SK-MEL-5 (cell line): Measurements from ENCODE around the gene CCDC85C. TPM values are rescaled to one million over a fixed set of nuclear protein-coding genes. Genes with fewer than 3 reads are reported as not detected.

Source experiments
- DNase-seq: peaks from one replicate; pipeline ENCODE4 v3.0.0-alpha.2; 2016; ENCODE audit warnings: low read depth, low spot score
- in situ Hi-C: cut with HindIII; loops from 2 replicates; pipeline ENCODE4 v1.10.0; 2016; ENCODE audit warnings: low sequenced_read_pairs, high pct_unique_total_duplicates, low pct_unique_long_range_greater_than_20kb
- total RNA-seq: library from RNA; depleted of rRNA; stranded (reverse); fragments of >200 nt; shearing (Covaris generic); gene quantifications from 2 replicates; pipeline ENCODE4 v1.2.3, GENCODE V29; 2014

CCDC85C gene
- total RNA-seq, 1 experiment from 2014 or later: 10.8 TPM

GRCh38 chr14:99527026-99527425 is 77.0 kb downstream of the CCDC85C start:
- in situ Hi-C loops: no loop called here
- DNase-seq: no peak

GRCh38 chr14:99525699-99526080 is 78.3 kb downstream of the CCDC85C start:
- in situ Hi-C loops: no loop called here
- DNase-seq: no peak

DNA sequence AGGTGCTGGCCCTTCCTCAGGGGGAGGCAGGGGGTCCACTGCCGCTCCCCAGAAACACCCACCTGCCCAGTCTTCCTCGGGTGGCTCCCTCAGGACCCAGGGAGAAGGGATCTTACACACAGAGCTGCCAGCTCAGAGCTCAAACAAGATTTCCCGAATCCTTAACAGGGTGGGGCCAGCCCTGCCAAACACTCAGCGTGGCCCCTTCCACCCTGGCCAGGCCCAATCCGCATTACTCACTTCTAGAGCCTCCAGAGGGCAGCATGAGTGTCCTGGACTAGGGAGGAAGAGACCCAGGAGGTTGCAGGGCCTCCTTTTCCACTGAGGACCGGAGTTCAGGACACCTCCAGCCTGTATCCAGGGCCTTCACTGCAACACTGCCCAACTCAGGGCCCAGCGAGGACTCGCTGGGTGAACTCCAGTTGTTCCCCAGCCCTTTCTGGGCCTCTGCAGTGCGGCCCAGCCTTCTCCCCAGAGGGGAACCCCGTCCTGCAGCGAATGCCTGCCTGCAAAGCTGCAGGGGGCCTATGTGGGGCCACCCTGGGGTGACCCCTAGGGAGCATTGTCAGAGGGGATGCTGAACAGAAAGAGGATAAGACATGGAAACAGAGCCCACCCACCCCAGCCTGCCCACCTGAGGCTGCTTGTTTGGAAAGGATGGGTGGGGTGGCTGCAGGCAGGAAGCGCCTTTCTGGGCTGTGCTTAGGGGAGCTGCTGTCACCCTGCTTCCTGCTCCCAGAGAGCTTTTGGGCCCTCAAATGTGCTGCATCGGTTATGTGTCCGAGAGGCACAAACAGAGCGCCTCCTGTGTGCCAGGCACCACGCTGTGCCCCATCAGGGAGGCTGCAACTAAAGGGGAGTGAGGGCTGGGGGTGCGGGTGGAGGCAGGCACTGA is 79.0 kb downstream of the CCDC85C start:
- DNase-seq: peak; percentile 46
- in situ Hi-C loops: no loop called here

DNA sequence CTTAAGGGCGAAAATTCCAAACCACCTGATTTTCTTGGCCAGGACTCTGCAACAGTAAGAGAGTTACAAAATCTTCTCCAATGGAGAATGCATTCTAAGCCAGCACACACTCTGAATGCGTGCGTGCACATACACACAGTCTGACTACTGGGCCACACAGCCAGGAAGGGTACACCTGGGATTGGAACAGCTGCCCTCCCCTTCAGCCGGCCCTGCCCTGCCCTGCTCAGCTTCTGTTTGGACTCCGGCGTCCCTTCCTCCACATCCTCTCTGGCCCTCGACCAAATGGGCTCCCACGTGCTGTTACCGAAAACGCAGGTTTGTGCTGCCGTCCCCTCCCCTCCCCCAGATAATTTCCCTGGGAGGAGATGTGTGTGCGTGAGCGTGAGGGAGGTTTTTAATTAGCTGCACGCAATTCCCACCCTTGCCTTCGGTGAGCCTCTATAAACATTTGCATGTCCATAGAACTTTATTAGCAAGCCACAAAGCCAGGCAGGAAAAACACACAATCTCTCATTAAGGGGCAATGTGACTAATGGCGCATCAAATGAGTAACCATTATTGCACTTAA is 79.8 kb downstream of the CCDC85C start:
- DNase-seq: no peak
- in situ Hi-C loops: no loop called here

- in situ Hi-C loops: no loop called here
- no peak for DNase-seq
Measured at GRCh38 chr14:99523704-99524055, 80.3 kb downstream of the CCDC85C start.

GRCh38 chr14:99522934-99523703 is 80.9 kb downstream of the CCDC85C start:
- in situ Hi-C loops: no loop called here
- no peak for DNase-seq

GRCh38 chr14:99522457-99522891 is 81.5 kb downstream of the CCDC85C start:
- no peak for DNase-seq
- in situ Hi-C loops: no loop called here

GRCh38 chr14:99522025-99522401 is 82.0 kb downstream of the CCDC85C start:
- in situ Hi-C loops: no loop called here

GRCh38 chr14:99521176-99522024 is 82.6 kb downstream of the CCDC85C start:
- in situ Hi-C loops: no loop called here
- no peak for DNase-seq

More at GRCh38 chr14:99522025-99522401, 82.0 kb downstream of the CCDC85C start:
- DNase-seq: no peak

DNA sequence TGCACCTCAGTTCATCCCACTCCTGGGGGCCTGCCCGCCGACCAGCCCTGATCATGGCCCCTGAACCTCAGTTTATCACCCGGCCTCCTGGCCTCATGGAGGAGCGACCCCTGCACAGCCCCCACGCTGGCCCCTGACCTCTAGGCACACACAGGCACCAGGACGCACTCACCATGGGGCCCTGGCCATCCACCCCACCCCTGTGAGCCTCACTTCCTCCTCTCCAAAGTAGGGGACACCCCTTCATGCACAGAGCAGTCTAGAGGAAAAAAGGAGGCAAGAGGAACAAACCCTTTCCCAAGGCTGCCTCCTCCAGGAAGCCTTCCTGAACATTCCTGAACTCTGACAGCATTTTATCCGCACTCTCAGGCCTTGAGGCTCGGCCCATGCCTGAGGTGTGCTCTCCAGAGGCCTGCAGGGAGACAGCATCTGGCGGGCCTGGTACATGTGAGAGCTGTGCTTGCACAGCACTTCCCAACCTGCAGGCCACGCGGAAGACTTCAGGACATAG is 83.4 kb downstream of the CCDC85C start:
- in situ Hi-C loops: no loop called here
- no peak for DNase-seq

- in situ Hi-C loops: no loop called here
Measured at GRCh38 chr14:99519931-99520421, 84.0 kb downstream of the CCDC85C start.

GRCh38 chr14:99519347-99519881 is 84.6 kb downstream of the CCDC85C start:
- in situ Hi-C loops: no loop called here
- no peak for DNase-seq

More at GRCh38 chr14:99519931-99520421, 84.0 kb downstream of the CCDC85C start:
- DNase-seq: no peak

- DNase-seq: peak; percentile 62
- in situ Hi-C loops: no loop called here
Measured at GRCh38 chr14:99518441-99519346, 85.3 kb downstream of the CCDC85C start.

- in situ Hi-C loops: no loop called here
- DNase-seq: no peak
Measured at GRCh38 chr14:99517643-99518381, 86.2 kb downstream of the CCDC85C start.

GRCh38 chr14:99516871-99517642 is 87.0 kb downstream of the CCDC85C start:
- no peak for DNase-seq
- in situ Hi-C loops: no loop called here
